22Rv1 (cell line): Measurements from ENCODE around the gene GALNTL6.

Experiments
- ZFX ChIP-seq: fragments of 450-650 bp; IDR thresholded peaks from 2 replicates; pipeline ENCODE4 v1.6.1; 2017; ENCODE audit warnings: antibody characterized with exemption, borderline replicate concordance
- TF ChIP-seq, protein P1 (sequence below): fragments of 450-650 bp; IDR thresholded peaks from 2 replicates; pipeline ENCODE4 v1.5.1; 2017; ENCODE audit warnings: mild to moderate bottlenecking

DNA sequence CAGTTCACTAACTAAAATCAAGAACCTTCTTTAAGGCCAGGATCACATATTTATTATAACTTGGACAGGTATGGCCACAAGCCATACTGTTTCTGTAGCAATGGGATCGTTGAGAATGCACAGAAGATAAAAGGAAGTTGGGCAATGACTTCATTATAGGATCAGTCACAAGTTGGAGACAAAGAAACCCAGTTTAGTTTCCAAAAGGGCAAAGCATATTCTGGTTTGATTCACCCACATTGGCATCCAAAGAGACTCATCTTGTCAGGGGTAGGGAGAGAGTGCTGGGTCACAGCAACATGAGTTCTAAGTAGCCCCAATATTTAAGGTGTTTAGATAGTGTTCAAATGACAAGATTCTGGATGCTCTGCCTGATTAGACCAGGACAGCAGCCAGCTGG is 1038.3 kb downstream of the GALNTL6 start:
- TF ChIP-seq, protein P1, sequence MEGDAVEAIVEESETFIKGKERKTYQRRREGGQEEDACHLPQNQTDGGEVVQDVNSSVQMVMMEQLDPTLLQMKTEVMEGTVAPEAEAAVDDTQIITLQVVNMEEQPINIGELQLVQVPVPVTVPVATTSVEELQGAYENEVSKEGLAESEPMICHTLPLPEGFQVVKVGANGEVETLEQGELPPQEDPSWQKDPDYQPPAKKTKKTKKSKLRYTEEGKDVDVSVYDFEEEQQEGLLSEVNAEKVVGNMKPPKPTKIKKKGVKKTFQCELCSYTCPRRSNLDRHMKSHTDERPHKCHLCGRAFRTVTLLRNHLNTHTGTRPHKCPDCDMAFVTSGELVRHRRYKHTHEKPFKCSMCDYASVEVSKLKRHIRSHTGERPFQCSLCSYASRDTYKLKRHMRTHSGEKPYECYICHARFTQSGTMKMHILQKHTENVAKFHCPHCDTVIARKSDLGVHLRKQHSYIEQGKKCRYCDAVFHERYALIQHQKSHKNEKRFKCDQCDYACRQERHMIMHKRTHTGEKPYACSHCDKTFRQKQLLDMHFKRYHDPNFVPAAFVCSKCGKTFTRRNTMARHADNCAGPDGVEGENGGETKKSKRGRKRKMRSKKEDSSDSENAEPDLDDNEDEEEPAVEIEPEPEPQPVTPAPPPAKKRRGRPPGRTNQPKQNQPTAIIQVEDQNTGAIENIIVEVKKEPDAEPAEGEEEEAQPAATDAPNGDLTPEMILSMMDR, result no peak
- no peak for TF ChIP-seq ZFX
